Body of pancreas (tissue), 4 donors: ENCODE measurements around the gene GPR89B.
"Not testable (repeated sequence)": the region's sequence is repeated elsewhere in the genome, so short reads cannot be mapped to it uniquely, and the experiment has no call there.

Experiments used
- POLR2A ChIP-seq, 3 donors: fragments of 450-650 bp; IDR thresholded peaks; one replicate each; pipeline ENCODE4 v1.6.1; 2016; ENCODE audit warnings: antibody characterized with exemption in 3 of 3, mild to moderate bottlenecking in 2 of 3
- TF ChIP-seq, protein P1 (sequence below), 7 experiments: fragments of 450-650 bp in 4 of 7; fragments of 200-600 bp in 3 of 7; sonication (generic) in 3 of 7; IDR thresholded peaks; one replicate each; pipeline ENCODE4 v1.5.1; 2016 to 2019; ENCODE audit warnings: antibody characterized with exemption in 7 of 7

DNA sequence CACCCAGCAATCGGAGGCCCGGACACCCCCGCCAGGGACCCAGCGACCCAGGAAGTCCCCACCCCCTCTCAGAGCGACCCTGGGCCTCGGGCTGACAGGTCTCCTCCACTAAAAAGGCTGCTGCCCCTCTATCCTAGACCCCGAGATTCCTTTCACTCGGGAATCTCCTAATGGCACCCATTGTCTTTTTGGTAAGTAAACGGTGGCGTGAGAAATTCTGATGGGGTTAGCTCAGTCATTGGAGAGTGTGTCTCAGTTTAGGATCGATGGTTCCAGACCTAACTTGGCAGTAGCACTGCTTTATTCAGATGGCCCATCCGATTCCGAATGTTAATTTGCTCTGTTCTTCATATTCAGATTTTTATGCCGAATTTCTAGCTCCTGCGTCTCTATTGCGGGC lies 104.9 kb downstream of the GPR89B start:
- TF ChIP-seq, protein P1, sequence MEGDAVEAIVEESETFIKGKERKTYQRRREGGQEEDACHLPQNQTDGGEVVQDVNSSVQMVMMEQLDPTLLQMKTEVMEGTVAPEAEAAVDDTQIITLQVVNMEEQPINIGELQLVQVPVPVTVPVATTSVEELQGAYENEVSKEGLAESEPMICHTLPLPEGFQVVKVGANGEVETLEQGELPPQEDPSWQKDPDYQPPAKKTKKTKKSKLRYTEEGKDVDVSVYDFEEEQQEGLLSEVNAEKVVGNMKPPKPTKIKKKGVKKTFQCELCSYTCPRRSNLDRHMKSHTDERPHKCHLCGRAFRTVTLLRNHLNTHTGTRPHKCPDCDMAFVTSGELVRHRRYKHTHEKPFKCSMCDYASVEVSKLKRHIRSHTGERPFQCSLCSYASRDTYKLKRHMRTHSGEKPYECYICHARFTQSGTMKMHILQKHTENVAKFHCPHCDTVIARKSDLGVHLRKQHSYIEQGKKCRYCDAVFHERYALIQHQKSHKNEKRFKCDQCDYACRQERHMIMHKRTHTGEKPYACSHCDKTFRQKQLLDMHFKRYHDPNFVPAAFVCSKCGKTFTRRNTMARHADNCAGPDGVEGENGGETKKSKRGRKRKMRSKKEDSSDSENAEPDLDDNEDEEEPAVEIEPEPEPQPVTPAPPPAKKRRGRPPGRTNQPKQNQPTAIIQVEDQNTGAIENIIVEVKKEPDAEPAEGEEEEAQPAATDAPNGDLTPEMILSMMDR (IDR thresholded peaks at IDR 0.05) = not testable (repeated sequence)
- not testable (repeated sequence) for TF ChIP-seq POLR2A (IDR thresholded peaks at IDR 0.05)
